ENCODE measurements around the gene PLA2G4C.

PLA2G4C gene

GRCh38 chr19:48085904-48086864 is 24.4 kb downstream of the PLA2G4C start:
- TF ChIP-seq EP300 (IDR thresholded peaks at IDR 0.05; ENCODE audit: borderline replicate concordance) (no peak), USF1 (IDR thresholded peaks at IDR 0.05) (no peak), REST (IDR thresholded peaks at IDR 0.05; ENCODE audit: low read depth) (no peak), CREB1 (IDR thresholded peaks at IDR 0.05; ENCODE audit: low read depth) (no peak), CEBPB (IDR thresholded peaks at IDR 0.05) (no peak), NFIC (IDR thresholded peaks at IDR 0.05) (no peak), TEAD4 (IDR thresholded peaks at IDR 0.05) (no peak), TCF12 (IDR thresholded peaks at IDR 0.05; ENCODE audit: low read depth) (no peak), ZBTB7A (IDR thresholded peaks at IDR 0.05; ENCODE audit: low read depth) (no peak), MAX (IDR thresholded peaks at IDR 0.05) (no peak), FOXM1 (IDR thresholded peaks at IDR 0.05; ENCODE audit: borderline replicate concordance, low read depth) (no peak), EGR1 (IDR thresholded peaks at IDR 0.05) (no peak), RAD21 (IDR thresholded peaks at IDR 0.05; ENCODE audit: low read depth) (no peak), TAF1 (IDR thresholded peaks at IDR 0.05; ENCODE audit: low read depth) (no peak)

- TF ChIP-seq CEBPB (IDR thresholded peaks at IDR 0.05) (no peak), EP300 (IDR thresholded peaks at IDR 0.05; ENCODE audit: borderline replicate concordance) (no peak), TAF1 (IDR thresholded peaks at IDR 0.05; ENCODE audit: low read depth) (no peak), TEAD4 (IDR thresholded peaks at IDR 0.05) (no peak), FOXM1 (IDR thresholded peaks at IDR 0.05; ENCODE audit: borderline replicate concordance, low read depth) (no peak), YY1 (IDR thresholded peaks at IDR 0.05; ENCODE audit: low read depth) (no peak), ZBTB7A (IDR thresholded peaks at IDR 0.05; ENCODE audit: low read depth) (no peak), REST (IDR thresholded peaks at IDR 0.05; ENCODE audit: low read depth) (no peak), EGR1 (IDR thresholded peaks at IDR 0.05) (no peak), RAD21 (IDR thresholded peaks at IDR 0.05; ENCODE audit: low read depth) (no peak), TCF12 (IDR thresholded peaks at IDR 0.05; ENCODE audit: low read depth) (no peak), USF1 (IDR thresholded peaks at IDR 0.05) (no peak), CREB1 (IDR thresholded peaks at IDR 0.05; ENCODE audit: low read depth) (no peak), MAX (IDR thresholded peaks at IDR 0.05) (no peak), NFIC (IDR thresholded peaks at IDR 0.05) (no peak)
Observed at GRCh38 chr19:48085076-48085475, 25.5 kb downstream of the PLA2G4C start.

GRCh38 chr19:48081106-48081505 is 29.5 kb downstream of the PLA2G4C start:
- TF ChIP-seq EP300 (IDR thresholded peaks at IDR 0.05; ENCODE audit: borderline replicate concordance) (no peak), RAD21 (IDR thresholded peaks at IDR 0.05; ENCODE audit: low read depth) (no peak), REST (IDR thresholded peaks at IDR 0.05; ENCODE audit: low read depth) (no peak), CREB1 (IDR thresholded peaks at IDR 0.05; ENCODE audit: low read depth) (no peak), USF1 (IDR thresholded peaks at IDR 0.05) (no peak), NFIC (IDR thresholded peaks at IDR 0.05) (no peak), CEBPB (IDR thresholded peaks at IDR 0.05) (no peak), FOXM1 (IDR thresholded peaks at IDR 0.05; ENCODE audit: borderline replicate concordance, low read depth) (no peak), MAX (IDR thresholded peaks at IDR 0.05) (no peak), EGR1 (IDR thresholded peaks at IDR 0.05) (no peak), TAF1 (IDR thresholded peaks at IDR 0.05; ENCODE audit: low read depth) (no peak), ZBTB7A (IDR thresholded peaks at IDR 0.05; ENCODE audit: low read depth) (no peak), YY1 (IDR thresholded peaks at IDR 0.05; ENCODE audit: low read depth) (no peak), TCF12 (IDR thresholded peaks at IDR 0.05; ENCODE audit: low read depth) (no peak), TEAD4 (IDR thresholded peaks at IDR 0.05) (no peak)
